Thyroid gland (tissue), 4 donors: Measurements from ENCODE around the gene ZFP36L1.

Experiments used
- POLR2A ChIP-seq, 2 donors: fragments of 450-650 bp; IDR thresholded peaks; one replicate each; pipeline ENCODE4 v1.6.1; 2017; ENCODE audit warnings: antibody characterized with exemption in 2 of 2, mild to moderate bottlenecking in 2 of 2, moderate library complexity in 1 of 2
- TF ChIP-seq, protein P1 (sequence below), 6 experiments: fragments of 200-600 bp in 3 of 6; fragments of 450-650 bp in 3 of 6; sonication (generic) in 3 of 6; IDR thresholded peaks; one replicate each; pipeline ENCODE4 v1.5.1; 2016 to 2019; ENCODE audit warnings: antibody characterized with exemption in 6 of 6, mild to moderate bottlenecking in 2 of 6, inconsistent platforms in 1 of 6, moderate library complexity in 1 of 6

DNA sequence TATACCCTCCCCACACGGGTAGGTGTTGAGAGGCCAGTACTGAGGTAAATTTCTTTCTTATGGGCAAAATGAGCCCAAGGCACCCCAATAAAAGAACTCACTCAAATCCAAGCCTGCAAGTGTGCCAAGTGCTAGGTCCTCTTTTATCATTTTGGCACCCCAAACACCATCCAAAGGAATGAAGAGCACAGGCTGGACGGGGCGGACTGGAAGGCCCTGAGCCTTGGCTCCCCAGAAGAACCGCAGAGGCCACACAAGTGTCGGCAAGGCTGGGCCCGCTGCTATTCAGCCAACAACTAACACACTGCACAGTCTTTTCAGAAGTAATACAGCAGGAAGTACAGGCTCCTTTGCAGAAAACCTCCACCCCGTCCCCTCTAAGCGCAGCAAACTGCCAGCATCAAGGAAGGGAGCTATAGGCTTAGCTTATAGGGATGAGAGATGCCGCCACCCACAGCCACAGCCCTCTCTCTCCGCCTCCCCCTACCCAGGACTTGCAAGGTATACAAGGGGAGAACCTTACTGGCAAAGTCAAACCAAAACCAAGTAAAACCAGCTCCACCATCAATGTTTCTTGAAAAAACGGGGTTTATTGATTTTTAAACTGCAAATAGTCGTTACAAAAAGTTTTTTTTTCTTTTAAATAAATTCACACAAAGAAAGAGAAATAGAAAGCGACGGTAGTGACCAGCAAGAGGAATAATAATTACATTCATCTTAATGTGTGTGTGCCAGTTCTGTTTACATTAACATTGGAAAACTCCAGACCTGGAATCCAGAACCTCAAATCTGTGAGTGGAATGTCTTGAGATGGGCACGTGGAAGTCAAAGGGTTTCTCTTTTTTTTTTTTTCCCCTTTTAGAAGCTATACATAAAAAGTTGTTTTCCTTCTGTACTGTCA lies 5.5 kb downstream of the ZFP36L1 start:
- TF ChIP-seq, protein P1, sequence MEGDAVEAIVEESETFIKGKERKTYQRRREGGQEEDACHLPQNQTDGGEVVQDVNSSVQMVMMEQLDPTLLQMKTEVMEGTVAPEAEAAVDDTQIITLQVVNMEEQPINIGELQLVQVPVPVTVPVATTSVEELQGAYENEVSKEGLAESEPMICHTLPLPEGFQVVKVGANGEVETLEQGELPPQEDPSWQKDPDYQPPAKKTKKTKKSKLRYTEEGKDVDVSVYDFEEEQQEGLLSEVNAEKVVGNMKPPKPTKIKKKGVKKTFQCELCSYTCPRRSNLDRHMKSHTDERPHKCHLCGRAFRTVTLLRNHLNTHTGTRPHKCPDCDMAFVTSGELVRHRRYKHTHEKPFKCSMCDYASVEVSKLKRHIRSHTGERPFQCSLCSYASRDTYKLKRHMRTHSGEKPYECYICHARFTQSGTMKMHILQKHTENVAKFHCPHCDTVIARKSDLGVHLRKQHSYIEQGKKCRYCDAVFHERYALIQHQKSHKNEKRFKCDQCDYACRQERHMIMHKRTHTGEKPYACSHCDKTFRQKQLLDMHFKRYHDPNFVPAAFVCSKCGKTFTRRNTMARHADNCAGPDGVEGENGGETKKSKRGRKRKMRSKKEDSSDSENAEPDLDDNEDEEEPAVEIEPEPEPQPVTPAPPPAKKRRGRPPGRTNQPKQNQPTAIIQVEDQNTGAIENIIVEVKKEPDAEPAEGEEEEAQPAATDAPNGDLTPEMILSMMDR (IDR thresholded peaks at IDR 0.05) = no peak
- TF ChIP-seq POLR2A (IDR thresholded peaks at IDR 0.05) = peak in 1 of 2 donors; percentile 9
